HG02610 (cell line): ENCODE data around the gene LAG3.

Experiments used
- ATAC-seq: cut with Tn5 transposase; IDR thresholded peaks from one replicate; pipeline ENCODE4 v1.9.1; 2021; ENCODE audit warnings: mild to moderate bottlenecking, moderate library complexity; ENCODE audit not compliant: unreplicated experiment

LAG3 gene

DNA sequence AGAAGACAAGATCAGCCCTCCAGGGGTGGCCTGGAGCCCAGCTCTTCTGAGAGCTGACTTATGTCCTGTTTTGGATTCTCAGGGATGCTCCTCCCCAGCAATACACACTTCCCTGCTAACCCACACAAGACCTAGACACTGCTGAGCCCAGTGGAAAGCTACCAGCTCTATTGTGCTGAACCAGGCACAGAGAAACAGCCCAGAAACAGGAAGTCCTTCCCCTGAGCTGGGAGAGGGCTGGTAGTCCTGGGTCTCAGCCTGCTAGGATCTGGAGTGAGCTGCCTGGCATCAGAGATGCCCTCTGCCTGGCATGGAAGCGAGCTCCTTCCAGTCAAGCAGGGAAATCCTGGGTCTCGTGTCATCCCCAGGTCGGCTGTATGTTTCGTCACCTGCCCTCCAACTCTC is 1.2 kb upstream of the LAG3 start:
- ATAC-seq = no peak

DNA sequence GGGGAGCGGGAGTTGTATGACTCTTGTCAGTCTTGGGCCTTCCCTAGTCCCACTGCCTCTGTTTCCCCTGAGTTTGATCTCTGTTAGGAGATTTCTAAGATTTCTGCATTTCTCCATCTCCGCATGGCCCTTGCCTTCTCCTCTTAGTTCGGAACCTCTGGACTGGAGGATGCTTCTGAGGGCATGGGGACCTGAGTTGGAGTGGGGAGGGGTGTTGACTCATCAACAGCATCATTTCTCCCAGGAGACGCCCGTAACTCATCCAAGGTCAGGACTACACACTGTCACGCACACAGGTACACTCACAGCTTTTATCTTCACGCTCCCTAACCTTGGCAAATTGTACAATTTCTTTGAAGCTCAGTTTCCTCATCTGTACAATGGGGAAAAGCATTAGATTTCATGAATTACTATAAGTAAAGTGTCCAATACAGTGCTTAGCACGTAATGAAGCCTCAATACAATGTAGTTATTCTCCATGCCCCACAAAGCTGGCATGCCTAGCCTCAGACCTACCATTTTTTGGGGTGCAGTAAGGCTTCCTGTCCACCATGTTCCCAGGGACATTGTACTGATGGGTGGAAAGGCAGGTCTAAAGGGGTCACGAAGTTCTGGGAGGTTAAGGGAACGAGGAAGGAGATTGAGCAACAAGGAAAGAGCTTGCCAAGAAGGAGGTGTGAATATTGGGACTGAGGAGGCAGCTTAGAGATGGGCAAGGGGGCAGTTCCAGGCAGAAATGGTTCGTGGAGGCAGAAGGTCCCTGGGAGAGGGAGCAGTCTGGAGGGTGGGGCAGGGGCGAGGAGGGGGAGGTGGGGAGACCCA is 600 bp upstream of the LAG3 start:
- ATAC-seq = no peak

DNA sequence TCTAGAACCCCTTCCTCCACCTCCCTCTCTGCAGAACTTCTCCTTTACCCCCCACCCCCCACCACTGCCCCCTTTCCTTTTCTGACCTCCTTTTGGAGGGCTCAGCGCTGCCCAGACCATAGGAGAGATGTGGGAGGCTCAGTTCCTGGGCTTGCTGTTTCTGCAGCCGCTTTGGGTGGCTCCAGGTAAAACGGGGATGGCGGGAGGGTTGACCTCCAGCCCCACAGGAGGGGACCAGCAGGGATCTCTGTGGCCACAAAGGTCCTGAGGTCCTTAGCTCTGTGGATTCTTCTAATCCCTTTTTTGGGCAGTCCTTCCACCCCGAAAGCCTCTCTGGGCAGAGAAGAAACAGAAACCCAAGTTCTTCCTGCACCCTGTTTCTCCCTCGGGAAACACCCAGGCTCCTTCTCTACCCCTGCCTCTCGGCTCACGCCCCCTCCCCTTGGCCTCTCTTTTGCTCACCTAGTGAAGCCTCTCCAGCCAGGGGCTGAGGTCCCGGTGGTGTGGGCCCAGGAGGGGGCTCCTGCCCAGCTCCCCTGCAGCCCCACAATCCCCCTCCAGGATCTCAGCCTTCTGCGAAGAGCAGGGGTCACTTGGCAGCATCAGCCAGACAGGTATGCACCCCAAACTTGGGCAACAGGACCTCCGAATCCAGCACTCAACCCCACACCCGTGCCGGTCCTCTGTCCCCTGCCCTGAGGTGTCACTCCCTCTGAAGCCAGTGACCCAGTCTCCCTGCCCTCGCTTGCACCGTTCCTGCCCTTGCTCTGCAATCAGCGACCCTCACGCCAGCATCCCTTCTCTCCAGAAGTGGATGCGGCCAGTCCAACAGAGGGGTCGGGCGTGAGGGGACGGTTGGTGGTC is 638 bp downstream of the LAG3 start:
- no peak for ATAC-seq

DNA sequence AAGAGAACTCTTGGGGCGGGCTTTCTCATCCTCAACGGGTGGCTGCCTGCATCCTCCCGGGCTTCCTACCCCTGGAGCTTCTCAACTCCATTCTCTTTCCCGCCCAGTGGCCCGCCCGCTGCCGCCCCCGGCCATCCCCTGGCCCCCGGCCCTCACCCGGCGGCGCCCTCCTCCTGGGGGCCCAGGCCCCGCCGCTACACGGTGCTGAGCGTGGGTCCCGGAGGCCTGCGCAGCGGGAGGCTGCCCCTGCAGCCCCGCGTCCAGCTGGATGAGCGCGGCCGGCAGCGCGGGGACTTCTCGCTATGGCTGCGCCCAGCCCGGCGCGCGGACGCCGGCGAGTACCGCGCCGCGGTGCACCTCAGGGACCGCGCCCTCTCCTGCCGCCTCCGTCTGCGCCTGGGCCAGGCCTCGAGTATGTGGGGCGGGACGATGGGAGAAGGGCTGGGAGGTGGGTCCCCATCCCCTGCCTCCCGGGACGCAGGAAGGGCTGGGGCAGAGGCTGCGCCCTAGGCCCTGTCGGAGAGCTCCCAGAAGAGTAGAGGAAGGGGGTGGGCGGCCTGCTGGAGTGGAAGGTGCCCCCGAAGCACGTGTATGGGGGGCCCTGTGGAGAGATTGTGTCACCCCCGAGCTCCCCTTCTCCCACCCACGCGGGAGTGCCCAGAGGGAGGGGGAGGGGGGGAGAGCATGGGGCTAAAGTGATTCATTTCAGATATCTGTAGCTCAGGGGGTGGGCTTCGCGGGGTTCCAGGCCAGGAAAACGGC is 1.5 kb downstream of the LAG3 start:
- no peak for ATAC-seq

DNA sequence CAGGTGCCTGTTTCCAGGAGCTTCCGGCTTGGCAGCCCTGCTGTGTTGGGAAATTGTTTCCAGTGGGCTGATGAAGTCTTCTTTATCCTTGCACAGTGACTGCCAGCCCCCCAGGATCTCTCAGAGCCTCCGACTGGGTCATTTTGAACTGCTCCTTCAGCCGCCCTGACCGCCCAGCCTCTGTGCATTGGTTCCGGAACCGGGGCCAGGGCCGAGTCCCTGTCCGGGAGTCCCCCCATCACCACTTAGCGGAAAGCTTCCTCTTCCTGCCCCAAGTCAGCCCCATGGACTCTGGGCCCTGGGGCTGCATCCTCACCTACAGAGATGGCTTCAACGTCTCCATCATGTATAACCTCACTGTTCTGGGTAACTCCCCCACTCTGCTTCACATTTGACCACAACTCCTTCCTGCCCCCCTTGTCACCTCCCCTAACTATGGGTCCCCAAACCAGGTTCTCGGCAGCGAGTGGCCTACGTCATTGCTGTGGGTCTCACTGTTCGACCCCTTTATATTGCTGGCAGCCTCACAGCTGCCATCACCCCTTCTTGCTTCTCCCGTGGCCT is 2.3 kb downstream of the LAG3 start:
- no peak for ATAC-seq

DNA sequence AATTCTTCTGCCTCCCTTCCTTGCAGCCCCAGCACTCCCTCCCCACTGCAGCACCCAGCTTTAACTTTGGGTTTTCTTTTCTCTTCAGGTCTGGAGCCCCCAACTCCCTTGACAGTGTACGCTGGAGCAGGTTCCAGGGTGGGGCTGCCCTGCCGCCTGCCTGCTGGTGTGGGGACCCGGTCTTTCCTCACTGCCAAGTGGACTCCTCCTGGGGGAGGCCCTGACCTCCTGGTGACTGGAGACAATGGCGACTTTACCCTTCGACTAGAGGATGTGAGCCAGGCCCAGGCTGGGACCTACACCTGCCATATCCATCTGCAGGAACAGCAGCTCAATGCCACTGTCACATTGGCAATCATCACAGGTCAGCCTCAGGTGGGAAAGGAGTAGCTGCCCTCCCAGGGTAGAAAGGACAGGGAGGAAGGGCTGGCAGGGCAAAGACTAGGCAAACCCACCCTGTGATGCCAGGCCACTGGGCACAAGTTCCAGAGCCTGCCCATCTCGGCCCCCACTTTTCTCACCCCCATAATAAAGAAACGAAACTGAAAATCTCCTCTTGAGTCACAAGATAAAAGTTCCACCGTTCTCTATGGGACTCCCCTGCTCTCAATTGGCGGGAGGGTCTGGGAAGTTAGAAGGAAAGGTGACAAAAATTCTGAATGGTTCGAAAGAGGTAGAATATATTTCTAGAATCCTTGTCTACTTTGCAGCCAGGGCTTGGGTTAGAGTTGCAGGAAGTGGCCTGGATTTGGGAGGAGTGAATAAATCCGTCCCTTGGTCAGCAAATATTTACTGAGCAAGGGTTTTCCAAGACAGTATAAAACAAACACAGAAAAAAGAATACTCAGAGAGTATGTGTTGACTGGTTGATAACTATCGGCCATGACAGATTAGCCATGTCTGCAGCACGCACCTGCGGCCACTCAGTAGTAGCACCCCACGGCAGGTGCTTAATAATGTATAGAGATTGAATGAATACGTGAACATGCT is 3.2 kb downstream of the LAG3 start:
- no peak for ATAC-seq

DNA sequence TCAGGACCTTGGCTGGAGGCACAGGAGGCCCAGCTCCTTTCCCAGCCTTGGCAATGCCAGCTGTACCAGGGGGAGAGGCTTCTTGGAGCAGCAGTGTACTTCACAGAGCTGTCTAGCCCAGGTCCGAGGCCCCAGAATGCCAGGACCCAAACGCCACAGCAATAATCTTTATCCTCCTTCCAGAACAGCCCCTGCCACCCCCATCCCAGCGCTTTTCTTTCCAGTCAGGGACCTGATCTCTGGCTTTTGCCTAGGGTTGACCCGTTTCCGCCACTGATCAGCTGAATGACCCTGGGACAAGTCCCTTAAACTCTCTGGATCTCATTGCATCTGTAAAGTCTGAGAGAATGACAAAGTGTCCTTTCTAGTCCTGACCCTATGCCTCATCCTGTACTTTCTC is 5.1 kb downstream of the LAG3 start:
- ATAC-seq = no peak

DNA sequence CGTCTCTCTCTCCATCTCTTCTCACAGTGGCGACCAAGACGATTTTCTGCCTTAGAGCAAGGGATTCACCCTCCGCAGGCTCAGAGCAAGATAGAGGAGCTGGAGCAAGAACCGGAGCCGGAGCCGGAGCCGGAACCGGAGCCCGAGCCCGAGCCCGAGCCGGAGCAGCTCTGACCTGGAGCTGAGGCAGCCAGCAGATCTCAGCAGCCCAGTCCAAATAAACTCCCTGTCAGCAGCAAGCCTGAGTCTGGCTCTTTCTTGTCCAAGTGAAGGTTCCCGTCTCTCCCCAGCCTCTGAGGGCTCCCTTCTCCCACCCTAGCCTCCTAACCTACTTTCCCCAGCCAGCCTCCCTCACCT is 5.9 kb downstream of the LAG3 start:
- no peak for ATAC-seq

DNA sequence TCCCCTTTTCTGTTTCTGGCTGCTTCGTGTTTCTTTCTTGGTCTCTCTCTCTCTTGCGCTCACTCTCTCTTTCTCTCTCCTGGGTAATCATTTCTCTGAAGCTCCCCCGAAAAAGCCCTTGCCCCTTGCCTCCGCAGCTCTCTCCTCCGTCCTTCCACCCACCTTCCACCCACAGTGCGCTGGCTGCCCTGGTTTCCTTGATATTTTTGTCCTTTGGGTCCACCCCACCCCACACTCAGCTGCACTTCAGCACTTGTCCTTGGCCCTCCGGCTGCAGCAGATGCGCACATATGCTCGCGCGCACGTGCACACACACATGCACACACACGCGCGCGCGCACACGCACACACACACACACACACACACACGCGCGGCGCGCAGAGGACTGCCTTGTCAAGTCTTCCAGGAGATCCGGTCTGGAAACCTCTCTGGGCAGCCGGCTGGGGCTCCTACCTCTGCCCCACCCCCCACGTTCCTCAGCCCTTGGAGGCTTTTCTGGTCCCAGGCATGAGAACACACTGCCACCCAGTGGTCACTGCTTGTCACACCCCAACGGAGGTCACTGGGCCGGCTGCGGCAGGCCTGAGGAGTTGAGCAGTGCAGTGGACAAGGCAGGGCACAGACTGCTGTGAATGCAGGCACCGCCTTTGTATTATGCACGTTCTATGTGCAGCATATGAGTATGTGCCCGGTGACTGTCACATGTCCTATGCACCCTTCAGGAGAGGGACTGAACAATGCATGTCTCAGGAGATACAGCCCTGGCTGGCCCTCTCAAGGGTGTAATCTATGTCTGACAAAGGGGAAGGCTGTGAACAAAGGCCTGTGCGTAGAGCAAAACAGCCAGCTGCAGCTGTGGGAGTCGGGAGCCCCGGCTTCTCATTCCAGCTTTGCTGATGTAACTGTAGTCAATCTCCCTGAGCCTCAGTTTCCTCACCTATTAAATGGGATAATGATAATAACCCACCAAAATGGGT is 6.5 kb downstream of the LAG3 start:
- peak; percentile 80 for ATAC-seq

DNA sequence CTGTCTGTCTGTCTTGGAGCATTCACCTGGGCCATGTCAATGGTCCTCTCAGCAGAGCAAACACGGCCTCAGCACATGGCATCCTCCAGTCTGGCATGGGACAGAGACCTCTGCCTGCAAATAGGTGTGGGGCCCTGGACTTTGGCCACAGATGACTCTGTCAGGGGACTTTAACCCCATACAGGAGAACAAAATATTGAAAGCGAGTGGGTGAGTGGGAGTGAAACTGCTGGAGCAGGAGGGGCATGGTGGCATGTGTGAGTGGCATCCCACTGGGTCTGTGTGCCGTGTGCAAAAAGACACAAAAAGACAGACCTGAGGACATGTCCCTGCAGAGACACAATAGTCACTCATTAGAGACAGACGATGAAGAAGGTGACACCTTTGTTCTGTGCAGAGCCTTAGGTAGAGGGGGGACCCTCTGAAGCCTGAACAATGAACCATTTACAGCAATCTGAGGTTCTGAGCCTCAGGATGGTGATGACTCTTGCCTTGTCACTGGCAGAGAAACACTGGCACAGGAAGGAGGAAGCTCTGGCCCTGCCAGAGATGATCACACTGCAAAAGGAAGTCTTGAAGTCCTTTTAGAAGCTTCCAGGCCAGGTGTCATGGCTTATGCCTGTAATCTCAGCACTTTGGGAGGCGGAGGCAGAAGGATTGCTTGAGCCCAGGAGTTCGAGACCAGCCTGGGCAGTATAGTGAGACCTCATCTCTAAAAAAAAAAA is 7.5 kb downstream of the LAG3 start:
- no peak for ATAC-seq

DNA sequence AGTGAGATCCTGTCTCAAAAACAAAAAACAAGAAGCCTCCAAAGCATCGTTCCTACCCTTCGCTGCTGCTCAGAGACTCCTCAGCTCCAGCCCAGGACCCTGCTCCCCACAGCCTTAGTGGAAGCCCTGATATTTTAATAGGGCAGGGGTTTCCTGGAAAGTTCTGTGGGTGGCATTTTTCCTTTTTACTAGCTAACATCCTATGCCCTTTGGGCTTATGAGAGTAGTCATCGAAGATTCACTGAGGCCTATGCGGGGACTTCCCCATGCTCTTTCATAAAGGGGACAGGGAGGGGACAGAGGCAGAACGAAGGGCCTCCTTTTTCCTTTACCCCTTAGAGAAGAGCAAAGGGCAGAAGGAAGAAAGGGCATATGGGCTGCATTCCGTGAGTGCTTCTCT is 8.3 kb downstream of the LAG3 start:
- no peak for ATAC-seq

DNA sequence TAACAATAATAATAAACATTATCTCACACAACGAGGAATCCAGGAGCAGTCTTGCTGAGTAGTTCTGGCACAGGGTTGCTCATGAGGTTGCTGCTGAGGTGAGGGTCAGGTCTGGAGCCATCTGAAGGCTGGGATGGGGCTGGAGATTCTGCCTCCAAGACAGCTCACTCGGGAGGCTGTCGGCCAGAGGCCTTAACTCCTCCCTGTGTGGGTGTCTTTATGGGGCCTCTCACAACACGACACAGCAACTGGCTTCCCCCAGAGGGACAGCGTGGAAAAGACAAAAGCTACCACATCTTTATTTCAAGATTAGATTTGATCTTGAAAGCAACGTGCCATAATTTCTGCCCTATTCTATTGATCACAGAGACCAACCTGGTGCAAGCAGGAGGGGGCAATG is 9.8 kb downstream of the LAG3 start:
- no peak for ATAC-seq

DNA sequence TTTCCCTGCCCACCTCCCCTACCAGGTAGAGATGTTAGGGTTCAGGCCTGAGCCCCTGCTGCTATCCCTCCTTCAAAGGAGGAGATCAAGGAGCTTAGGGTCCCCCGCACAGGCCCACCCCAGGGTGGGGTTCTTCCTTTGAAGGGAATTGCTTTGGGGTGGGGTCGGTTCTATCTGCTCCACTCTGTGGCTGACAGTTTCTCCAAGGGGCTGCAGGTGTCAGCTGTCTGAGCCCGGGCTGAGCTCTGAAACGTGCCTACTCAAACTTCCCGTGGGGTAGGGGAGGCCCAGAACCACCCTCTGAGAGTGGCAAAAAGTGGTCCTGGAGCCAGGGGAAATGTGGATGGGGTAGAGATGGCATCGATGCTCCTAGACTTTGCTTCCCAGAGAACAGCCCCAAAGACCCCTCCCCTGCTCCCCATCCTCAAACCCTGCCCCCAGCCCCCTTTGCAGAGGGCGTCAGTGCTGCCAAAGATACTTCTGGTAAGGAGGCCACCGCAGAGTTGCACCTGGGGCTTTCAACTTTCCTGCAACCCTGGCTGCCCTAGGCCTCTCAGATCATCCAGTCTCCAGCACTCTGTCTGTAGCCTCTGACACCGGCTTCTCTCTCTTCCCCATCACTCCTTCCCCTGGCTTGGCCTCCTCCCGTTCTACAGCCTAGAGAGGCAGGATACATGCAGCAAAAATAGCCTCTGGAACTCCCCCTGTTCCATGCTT is 10.7 kb downstream of the LAG3 start:
- no peak for ATAC-seq

DNA sequence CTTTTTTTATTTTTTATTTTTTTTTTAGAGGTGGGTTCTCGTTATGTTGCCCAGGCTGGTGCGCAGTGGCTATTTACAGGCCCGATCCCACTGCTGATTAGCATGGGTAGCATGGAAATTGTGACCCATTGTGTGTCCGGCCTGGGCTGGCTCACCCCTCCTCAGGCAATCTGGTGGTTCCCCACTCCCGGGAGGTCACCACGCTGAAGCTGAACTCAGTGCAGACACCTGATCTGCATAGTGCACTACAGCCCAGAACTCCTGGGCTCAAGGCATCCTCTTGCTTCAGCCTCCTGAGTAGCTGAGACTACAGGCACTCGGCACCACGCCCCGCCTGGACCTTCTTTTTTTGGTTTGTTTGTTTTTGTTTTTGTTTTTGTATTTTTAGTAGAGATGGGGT is 11.5 kb downstream of the LAG3 start:
- ATAC-seq = no peak

DNA sequence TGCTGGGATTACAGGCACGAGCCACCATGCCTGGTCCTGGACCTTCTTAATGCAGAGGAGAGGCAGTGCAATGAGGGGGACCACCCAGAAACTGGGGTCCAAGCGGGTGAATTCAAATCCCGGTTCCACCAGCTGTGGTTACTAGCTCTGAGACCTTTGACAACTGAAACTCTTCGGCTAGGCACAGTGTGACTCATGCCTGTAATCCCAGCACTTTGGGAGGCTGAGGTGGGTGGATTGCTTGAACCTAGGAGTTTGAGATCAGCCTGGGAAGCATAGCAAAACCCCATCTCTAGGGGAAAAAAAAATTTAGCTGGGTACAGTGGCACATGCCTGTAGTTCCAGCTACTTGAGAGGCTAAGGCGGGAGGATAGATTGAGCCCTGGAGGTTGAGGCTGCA is 12.0 kb downstream of the LAG3 start:
- ATAC-seq = no peak

DNA sequence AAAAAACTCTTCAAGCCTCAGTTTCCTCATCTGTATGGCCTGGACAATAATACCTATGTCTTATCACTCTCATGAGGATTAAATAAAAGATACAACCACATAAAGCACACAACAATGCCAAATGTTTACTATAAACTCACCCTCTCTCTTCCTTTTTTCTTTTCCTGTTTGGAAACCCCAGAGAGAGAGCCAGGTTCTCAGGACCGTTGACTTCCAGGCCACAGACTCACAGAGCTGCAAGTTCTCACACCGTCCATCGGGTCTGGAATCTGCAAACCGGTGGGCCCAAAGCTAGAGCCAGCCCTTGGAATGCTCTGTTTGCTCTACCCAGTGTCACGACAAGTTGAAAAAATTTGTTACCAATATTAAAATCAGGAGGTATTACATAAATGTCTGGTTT is 12.4 kb downstream of the LAG3 start:
- ATAC-seq = no peak

DNA sequence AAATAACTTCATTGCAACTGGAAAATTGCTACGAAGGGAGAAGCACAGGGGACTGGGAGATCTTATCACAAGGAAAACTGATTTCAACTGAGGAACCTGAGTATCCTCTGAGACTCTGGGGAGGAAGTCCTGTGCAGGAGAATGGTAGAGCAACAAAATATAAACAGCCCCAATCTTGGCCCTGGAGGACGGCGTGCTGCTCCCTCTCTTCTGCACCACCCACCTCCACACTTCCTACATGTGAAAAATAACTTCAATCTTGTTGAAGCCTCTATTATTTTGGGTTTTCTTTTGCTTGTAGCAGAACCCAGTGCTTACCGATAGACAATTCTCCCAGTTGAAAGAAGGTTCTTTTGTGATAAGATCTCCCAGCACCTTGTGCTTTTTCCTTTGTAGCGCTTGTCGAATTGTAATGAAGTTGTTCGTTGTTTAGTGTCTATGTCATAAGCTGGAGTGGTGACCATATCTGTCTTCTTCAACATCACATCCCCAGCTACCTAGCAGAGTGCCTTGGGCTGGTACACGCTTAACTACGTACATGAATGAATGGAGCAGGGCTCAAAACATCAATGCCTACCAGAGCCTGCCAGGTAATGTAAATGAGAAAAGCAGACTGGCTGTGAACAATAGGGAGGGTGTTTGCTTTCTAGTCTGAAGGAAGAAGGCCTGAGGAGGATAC is 14.2 kb downstream of the LAG3 start:
- ATAC-seq = no peak
